HG03064 (cell line): Measurements from ENCODE around the gene UHRF2.
"Not testable (repeated sequence)": the region's sequence is repeated elsewhere in the genome, so short reads cannot be mapped to it uniquely, and the experiment has no call there.

ENCODE experiments used
- ATAC-seq: cut with Tn5 transposase; IDR thresholded peaks from one replicate; pipeline ENCODE4 v1.9.1; 2021; ENCODE audit warnings: low read depth; ENCODE audit not compliant: unreplicated experiment

UHRF2 gene

DNA sequence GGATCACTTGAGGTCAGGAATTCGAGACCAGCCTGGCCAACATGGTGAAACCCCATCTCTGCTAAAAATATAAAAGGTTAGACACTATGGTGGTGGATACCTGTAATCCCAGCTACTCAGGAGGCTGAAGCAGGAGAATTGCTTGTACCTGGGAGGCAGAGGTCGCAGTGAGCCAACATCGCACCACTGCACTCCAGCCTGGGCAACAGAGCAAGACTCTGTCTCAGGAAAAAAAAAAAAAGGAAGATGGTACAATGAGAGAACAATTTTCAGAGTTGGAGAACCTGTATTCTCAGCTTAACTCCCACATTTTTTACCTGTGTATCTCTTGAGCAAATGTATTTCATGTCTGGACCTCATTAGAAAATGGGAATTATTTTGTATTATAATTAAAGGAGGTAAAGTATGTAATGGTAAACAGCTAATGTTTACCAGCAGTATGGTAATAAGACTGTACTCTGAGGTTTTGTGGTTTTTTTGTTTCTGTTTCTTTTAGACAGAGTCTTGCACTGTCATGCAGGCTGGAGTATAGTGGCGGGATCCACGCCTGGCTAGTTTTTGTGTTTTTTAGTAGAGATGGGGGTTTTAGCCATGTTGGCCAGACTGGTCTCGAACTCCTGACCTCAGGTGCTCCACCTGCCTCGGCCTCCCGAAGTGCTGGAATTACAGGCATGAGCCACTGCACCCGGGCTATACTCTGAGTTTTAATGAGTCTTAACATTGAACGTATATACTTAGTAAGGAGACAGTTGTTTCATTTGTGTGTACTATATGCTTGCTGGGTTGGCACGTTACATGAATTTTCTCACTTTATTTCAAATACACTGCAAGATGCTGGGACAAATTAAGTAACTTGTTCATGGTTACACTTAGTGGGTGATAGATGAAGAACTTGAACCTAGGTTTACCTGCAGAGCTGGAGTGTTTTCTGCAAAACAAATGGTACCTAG lies 16.2 kb downstream of the UHRF2 start:
- ATAC-seq = peak; percentile 93

DNA sequence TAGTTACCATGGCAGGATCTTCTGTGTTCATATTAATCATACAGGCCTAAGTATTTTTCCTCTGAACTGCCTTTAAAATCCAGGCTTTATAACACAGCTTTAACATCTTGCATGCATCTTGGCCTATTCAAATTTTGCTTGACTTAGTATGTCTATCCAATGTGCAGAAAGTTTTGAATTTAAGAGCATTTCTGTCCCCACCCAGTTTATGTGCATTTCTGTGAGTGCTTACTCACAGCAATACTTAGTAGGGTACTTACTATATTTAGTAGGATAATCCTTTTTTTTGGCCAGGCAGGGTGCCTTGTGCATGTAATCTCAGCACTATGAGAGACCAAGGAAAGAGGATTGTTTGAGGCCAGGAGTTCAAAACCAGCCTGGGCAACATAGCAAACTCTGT lies 18.0 kb downstream of the UHRF2 start:
- no peak for ATAC-seq

DNA sequence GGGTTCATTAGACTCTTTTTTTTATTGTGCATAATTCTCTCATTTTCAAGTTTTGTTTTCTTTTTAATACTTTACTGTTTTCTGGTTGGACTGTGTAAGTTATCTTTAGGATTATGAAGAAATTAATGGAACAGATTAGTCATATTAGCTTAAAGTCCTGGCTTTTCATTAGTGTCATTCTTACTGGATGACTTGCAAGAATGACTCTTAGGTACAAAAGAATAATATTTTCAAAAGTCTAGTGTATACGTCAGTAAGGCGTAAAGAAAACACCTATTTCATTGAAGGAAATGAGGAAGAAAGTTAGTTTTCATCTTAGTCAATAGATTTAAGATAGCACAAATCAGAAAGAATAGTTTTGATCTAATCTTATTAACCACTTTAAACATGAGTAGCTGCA lies 20.4 kb downstream of the UHRF2 start:
- no peak for ATAC-seq

DNA sequence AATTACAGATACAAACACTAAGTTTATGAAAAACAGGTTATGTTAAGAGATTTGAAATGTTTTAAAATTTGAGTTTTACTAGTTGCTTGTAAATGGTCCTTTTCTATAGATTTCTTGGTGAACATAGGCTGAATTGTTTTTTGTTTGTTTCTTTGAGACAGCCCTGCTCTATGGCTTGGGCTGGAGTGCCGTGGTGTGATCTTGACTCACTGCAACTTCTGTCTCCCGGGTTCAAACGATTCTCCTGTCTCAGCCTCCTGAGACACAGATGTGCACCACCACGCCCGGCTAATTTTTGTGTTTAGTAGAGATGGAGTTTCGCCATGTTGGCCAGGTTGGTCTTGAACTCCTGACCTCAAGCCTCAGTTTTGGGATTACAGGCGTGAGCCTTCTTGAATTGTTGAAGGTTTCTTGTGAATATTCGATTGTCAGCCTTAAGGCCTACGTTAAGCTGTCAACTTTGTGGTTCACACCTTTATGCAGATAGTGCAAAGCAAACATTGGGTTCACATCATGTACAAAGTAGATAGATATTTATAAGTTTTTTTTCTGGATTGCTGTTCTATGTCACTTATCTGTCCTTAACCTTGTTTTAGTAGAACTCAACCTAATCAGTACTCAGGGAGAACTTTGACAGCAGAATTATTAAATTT lies 26.2 kb downstream of the UHRF2 start:
- ATAC-seq = no peak

DNA sequence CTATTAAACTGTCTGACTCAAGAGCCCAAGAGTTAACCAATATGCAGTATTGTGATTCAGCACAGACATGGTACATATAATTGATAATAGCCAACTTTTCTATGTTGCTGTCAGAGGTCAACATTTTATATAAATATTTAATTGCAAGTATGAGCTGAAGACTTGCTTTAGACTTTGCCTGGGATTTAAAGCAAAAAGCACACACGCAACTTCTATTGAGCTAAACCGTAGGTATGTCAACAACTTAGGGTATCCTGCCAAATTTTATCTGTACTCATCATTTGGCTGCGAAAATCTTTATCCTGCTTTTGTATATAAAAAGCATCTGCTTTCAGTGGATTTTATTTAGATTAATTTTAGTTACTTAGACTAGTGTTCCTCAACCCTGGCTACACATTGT lies 27.4 kb downstream of the UHRF2 start:
- ATAC-seq = no peak

DNA sequence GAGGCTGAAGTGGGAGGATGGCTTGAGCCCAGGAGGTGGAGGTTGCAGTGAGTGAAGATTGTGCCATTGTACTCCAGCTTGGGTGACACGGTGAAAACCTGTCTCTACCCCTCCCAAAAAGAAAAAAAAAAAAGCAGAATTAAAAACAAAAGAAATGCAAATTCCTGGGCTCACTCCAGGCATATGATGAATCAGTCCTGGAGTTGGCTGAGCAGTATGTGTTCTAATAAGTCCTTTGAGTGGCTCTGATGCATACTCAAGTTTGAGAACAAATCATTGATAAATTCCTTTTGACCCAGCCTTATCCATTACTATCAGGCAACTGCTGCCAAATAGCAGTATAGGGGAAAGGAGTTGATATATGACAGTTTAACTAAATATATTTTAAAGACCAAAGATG lies 28.3 kb downstream of the UHRF2 start:
- no peak for ATAC-seq

DNA sequence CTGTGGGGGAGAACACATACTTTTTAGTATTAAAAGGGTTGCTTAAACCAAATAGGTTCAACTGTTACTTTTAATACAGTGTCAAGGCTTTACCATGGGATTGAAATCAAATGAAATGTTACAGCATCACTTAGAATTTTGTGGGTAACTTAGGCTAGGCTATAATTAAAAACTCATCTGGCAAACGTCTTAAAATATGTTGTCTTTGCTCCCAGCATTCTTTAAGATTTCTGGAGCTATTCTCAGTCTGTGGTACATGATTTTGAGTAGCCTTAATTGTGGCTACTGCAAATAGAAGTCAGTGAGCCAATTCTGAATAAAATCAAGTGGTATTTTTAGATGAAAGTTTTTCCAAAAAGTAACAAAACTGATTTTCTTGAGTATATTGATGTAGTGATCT lies 30.7 kb downstream of the UHRF2 start:
- ATAC-seq = no peak

DNA sequence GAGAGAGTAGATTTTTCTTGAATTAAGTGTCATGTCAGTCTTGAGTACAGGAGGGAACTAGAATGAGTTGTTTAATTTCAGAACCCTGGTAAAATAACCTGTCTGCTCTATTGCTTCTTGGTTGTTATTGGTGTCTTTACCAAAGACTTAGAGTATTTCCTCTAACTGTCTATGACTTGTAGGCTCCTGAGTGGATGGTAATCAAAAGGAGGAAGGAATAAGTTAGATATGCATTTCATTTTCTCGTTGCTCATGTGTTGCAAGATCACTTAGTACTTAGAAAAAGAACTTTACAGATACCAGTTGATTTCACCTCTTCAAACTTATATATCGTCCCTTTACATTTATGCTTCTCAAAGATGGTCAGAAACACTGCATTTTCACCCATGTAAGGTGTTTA lies 31.1 kb downstream of the UHRF2 start:
- ATAC-seq = no peak

DNA sequence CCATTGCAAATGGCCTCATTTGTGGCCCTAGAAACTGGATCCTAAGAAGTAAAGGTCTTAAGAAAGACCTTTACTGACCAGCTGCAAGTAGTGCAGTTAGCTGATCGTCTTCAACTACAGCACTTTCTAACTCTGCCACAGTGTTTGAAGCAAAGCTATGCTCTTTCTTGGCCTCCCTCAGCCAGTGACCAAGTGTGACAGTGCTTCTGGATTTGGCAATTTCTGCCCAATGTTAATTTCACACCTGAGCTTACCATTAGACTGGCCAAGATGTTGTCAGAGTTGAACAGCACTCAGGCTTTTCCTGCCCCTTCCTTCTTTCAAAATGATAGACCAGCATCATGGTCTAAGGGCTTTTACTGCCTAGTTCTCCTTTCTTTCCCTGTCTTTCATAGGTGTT lies 36.1 kb downstream of the UHRF2 start:
- ATAC-seq = no peak

DNA sequence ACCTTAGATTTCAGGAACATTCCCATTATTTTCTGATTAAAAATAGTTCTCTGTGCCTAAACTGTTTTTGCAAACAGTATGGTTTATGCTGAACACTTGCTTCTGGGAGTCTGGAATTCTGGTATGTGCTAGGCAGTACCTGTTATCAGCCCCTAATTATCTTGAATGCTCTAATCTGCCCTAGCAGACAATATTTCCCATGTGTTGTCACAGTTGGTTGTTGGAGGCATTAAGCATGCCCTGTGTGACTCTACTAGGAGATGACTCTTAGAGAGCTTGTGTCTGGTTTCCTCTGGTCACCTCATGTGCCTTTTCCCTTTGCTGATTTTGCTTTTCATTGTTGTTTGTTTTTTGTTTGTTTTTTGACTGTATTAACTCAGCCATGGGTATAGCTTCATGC lies 36.6 kb downstream of the UHRF2 start:
- ATAC-seq = no peak

DNA sequence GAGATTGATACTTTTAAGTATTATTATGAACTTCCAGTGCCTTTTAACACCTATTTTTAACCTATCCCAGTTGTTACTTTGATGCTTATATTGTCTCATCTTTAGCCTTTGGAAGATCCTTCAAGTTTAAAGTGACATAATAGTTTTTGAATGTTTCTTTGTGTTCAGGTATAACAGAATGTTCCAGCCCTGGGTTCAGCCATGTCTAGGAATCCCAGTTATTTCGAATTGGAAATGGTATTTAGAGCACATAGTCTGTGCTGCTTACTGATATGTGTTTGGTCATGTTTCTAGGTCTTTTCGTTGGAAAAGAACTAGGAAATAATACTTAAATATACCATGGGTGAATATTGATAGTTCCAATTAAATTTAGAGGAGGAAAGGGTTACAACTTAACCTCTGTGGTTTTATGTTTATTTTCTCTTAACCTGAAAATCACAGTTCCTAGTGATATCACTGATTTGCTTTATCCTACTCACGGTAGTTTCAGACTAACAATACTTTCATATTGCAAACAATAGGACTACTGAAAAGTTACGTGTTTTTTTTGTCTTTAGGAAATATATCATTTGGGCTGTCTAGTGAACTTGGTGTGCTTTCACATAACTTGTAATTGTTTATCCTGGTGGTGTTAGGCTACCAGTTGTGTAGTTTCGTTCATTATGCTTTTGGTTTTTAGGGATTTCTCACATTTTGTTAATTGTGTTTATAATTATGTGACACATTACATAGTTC lies 37.8 kb downstream of the UHRF2 start:
- ATAC-seq = no peak

DNA sequence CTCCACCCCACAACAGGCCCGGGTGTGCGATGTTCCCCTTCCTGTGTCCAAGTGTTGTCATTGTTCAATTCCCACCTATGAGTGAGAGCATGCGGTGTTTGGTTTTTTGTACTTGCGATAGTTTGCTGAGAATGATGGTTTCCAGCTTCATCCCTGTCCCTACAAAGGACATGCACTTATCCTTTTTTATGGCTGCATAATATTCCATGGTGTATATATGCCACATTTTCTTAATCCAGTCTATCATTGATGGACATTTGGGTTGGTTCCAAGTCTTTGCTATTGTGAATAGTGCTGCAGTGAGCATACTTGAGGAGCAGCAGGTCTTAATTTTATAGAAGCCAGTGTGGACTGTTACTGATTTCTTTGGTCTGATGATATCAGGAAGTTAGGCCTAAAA lies 42.3 kb downstream of the UHRF2 start:
- not testable (repeated sequence) for ATAC-seq

DNA sequence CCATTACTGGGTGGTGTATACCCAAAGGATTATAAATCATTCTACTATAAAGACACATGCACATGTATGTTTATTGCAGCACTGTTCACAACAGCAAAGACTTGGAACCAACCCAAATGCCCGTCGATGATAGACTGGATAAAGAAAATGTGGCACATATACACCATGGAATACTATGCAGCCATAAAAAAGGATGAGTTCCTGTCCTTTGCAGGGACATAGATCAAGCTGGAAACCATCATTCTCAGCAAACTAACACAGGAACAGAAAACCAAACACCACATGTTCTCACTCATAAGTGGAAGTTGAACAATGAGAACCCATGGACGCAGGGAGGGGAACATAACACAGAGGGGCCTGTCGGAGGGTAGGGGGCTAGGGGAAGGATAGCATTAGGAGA lies 45.7 kb downstream of the UHRF2 start:
- ATAC-seq = not testable (repeated sequence)

DNA sequence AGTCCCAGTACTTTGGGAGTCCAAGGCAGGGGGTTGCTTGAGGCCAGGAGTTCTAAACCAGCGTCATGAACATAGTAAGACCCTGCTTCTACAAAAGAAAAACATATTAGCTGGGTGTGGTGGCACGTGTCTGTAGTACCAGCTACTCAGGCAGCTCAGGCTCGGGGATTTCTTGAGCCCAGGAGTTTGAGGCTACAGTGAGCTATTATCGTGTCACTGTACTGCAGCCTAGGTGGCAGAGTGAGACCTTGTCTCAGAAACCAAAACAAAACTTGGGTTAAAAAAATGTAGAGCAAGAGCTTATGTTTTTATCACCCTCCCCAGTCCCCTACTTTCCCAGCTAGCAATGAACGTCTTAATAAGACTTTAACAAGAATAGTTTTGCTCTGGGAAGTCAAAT lies 46.7 kb downstream of the UHRF2 start:
- no peak for ATAC-seq

DNA sequence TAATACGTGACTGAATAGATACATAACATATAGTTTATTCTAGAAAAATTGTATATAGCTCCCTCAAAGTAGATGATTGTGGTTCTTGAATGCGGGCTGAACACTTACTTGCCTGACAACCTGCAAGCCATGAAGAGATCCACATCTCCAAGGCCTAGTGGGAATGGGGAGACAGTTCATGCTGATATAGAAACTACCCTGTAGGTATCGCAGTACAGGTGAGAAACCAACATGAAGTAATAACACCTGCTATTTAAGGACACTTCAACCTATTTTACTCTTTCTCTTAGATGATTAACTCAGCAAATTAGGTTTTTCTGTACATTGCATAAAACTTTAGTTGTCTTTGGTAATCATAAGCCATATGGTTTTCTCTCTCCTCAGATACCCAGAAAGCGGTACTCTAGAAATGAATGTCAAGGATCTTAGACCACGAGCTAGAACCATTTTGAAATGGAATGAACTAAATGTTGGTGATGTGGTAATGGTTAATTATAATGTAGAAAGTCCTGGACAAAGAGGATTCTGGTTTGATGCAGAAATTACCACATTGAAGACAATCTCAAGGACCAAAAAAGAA lies 47.3 kb downstream of the UHRF2 start:
- no peak for ATAC-seq

DNA sequence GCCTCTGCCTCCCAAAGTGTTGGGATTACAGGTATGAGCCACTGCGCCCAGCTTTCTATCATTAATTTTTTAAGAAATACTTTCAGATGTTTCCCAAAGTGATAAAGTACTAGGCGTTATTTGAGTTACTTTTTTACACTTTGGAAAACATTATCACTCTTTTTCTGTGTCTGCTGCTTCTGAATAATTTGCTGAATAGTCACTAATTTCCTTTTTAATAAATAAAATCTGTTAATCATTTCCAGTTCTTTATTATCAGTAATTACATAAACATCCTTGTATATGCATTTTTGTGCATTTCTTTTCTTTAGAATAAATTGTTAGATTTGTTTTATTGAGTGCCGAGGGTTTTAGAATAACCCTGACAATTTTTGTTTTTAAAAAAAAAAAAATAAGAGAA lies 48.6 kb downstream of the UHRF2 start:
- ATAC-seq = no peak

DNA sequence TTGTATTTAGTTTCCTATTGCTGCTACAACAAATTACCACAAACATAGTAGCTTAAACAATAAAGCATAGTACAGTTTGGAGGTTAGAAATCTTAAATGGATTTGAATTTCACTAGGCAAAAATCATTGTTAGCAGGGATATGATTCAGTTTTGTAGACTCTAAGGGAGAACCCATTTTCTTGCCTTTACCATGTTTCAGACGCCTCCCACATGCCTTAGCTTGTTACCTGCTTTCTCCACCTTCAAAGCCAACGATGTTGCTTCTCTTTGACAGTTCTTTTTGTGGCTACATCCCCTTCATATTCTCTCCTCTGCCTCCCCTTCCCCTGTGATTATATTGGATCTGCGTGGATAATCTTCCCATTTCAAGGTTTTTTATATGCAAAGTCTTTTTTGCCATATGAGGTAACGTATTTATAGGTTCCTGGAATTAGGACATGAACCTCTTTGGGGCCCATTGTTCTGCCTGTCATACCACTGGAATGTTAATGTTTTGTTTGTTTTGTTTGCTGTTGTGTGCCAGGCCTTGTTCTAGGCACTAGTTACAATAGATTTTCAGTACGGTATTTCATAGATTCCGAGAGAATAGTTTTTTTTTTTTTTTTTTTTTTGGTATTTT lies 54.1 kb downstream of the UHRF2 start:
- ATAC-seq = no peak

DNA sequence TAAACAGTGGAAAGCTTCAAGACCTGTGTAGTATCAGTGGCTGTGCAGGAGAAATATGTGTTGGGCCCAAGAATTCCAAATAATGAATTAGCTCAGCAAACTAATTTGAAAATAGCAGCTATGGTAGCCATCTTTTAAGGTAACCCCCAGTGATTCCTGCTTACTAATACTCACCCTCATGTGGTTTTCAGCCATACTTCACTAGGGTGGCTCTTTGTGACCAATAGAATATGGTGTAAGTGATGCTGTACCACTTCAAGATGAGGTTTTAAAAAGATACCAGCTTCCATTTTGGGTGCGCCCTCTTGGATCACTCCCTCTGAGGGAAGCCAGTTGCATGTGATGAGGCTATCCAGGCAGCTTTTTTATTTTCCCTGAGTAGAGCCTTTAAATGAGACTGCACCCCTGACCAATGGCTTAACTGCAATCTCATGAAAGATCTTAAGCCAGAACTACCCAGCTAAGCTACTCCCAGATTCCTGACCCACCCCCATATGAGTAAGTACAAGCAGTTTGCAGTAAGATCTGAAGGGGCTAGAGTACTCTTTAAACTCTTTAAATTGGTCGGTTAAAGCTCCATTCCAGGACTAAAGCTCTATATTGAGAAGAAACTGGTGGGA lies 58.3 kb downstream of the UHRF2 start:
- ATAC-seq = no peak

DNA sequence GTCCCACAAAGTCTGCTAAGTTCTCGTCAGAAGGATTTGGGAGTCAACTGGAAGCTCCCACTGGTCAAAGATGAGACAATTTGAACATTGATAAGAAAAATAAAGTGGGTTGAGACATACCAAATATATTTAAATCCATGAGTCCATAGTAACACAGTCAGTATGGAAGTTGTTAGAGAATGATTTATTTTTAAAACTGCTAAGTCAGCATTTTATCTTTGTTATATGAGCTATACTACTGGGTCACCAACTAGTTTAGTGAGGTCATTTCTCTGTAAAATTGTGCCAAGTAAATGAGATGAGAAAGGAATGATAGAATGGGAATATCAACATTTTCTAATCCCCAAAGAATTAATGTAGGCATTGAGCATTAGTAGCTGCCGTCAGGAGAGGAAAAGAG lies 60.2 kb downstream of the UHRF2 start:
- no peak for ATAC-seq

DNA sequence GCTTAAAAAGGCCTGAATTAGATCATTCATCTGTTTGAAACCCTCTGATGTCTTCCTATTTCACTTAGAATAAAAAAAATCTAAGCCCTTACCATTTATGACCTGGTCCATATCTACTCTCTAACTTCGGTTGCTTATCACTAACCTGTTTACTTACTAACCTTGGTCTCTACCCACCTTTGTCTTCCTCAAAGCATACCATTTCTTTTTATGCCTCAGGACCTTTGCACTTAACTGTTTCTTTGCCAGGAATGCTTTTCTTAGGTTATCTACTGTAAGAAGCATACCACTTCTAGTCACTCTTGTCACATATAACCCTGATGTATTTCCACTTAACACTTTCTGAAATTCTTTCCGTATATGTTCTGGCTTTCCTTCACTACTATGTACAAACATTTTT lies 67.0 kb downstream of the UHRF2 start:
- ATAC-seq = no peak
